Cardiac atrium fibroblast (primary cell): ENCODE measurements around the gene MEX3D. TPM values are rescaled to one million over a fixed set of nuclear protein-coding genes. Genes with fewer than 3 reads are reported as not detected.

Experiments
- total RNA-seq: library from RNA; depleted of rRNA; stranded (reverse); fragments of >200 nt; gene quantifications from 2 replicates; pipeline ENCODE4 v1.2.3, GENCODE V29; 2015

Gene MEX3D
- total RNA-seq: 29.8 and 33.4 TPM in 2 replicates

GRCh38 chr19:1568320-1569019 lies at the start of gene MEX3D:
MEX3D (minus strand) TSS chr19:1568325; CDS start chr19:1568058, 267 bp downstream.

GRCh38 chr19:1605236-1606137 lies 37.4 kb upstream of the MEX3D start, which contains the start of gene UQCR11:
UQCR11 (minus strand) TSS chr19:1605462; CDS start chr19:1605409, 53 bp downstream.

GRCh38 chr19:1592755-1593500 lies 24.8 kb upstream of the MEX3D start, which contains the start of gene MBD3:
MBD3 (minus strand) TSS chr19:1592865; CDS start chr19:1592631, 234 bp downstream.

GRCh38 chr19:1523412-1524286 lies 44.5 kb downstream of the MEX3D start, which contains the start of gene PLK5:
PLK5 (plus strand) TSS chr19:1524077; CDS start chr19:1526997, 2,920 bp downstream.

GRCh38 chr19:1512671-1513498 lies 55.2 kb downstream of the MEX3D start, which contains the start of gene ADAMTSL5:
ADAMTSL5 (minus strand) TSS chr19:1513019; CDS start chr19:1510943, 2,076 bp downstream.

Other genes starting within 250 kb of the MEX3D start
- gene NDUFS7, start 184.4 kb downstream of the MEX3D start, total RNA-seq: 77.1 and 87.6 TPM in 2 replicates
- gene GAMT, start 166.8 kb downstream of the MEX3D start, total RNA-seq: 24.7 and 46.7 TPM in 2 replicates
- 35.6 and 59.5 TPM in 2 replicates for gene DAZAP1, start 160.7 kb downstream of the MEX3D start, total RNA-seq
- 1,770 and 2,629 TPM in 2 replicates for gene RPS15, start 129.9 kb downstream of the MEX3D start, total RNA-seq
- gene APC2, start 118.2 kb downstream of the MEX3D start, total RNA-seq: 0.16 TPM in 1 of 2 replicates, not detected in the other
- gene C19orf25, start 89.1 kb downstream of the MEX3D start, total RNA-seq: 37.4 and 43.3 TPM in 2 replicates
- 0.18 and 0.97 TPM in 2 replicates for gene PCSK4, start 78.0 kb downstream of the MEX3D start, total RNA-seq
- 1.8 and 5.8 TPM in 2 replicates for gene REEP6, start 77.1 kb downstream of the MEX3D start, total RNA-seq
- gene ADAMTSL5, start 55.3 kb downstream of the MEX3D start, total RNA-seq: 3.4 and 11.8 TPM in 2 replicates
- not detected in 2 replicates for gene PLK5, start 44.2 kb downstream of the MEX3D start, total RNA-seq
- 56.5 and 99.6 TPM in 2 replicates for gene MBD3, start 24.5 kb upstream of the MEX3D start, total RNA-seq
- 84.1 and 89.7 TPM in 2 replicates for gene UQCR11, start 37.1 kb upstream of the MEX3D start, total RNA-seq
- 55.4 and 77.9 TPM in 2 replicates for gene TCF3, start 84.3 kb upstream of the MEX3D start, total RNA-seq
- not detected in 2 replicates for gene ONECUT3, start 185.2 kb upstream of the MEX3D start, total RNA-seq
- 0.97 and 1.1 TPM in 2 replicates for gene ATP8B3, start 244.0 kb upstream of the MEX3D start, total RNA-seq